ENCODE measurements around the gene MBOAT1. TPM values are rescaled to one million over a fixed set of nuclear protein-coding genes. Genes with fewer than 3 reads are reported as not detected.

The MBOAT1 gene
- total RNA-seq, 1 donor from 2014 or later: 6.6 TPM

- DNase-seq (ENCODE audit: extremely low spot score, unreplicated experiment): no peak
- no peaks in the 10 kb centered on the region for H3K9me3 Mint-ChIP-seq (ENCODE audit: unreplicated experiment)
- H3K4me3 Mint-ChIP-seq (ENCODE audit: unreplicated experiment): no peak overlapping the region
- H3K36me3 Mint-ChIP-seq (ENCODE audit: unreplicated experiment): no peaks in the 10 kb centered on the region
- peaks cover 2% of the 10 kb centered on the region for H3K27me3 Mint-ChIP-seq (ENCODE audit: unreplicated experiment)
- H3K27ac Mint-ChIP-seq (ENCODE audit: unreplicated experiment): no peak overlapping the region
- peaks cover 8% of the 10 kb centered on the region for H3K4me1 Mint-ChIP-seq (ENCODE audit: unreplicated experiment)
- no peak for TF ChIP-seq CTCF (IDR thresholded peaks at IDR 0.05)
These were observed 22.8 kb upstream of the MBOAT1 start for GRCh38 chr6:20235041-20235440.

- H3K36me3 Mint-ChIP-seq (ENCODE audit: unreplicated experiment): no peaks in the 10 kb centered on the region
- peaks cover 2% of the 10 kb centered on the region for H3K27me3 Mint-ChIP-seq (ENCODE audit: unreplicated experiment)
- H3K4me1 Mint-ChIP-seq (ENCODE audit: unreplicated experiment): peaks cover 12% of the 10 kb centered on the region
- DNase-seq (ENCODE audit: extremely low spot score, unreplicated experiment): no peak
- H3K9me3 Mint-ChIP-seq (ENCODE audit: unreplicated experiment): no peaks in the 10 kb centered on the region
- H3K27ac Mint-ChIP-seq (ENCODE audit: unreplicated experiment): no peak overlapping the region
- H3K4me3 Mint-ChIP-seq (ENCODE audit: unreplicated experiment): no peak overlapping the region
- no peak for TF ChIP-seq CTCF (IDR thresholded peaks at IDR 0.05)
These were observed 21.9 kb upstream of the MBOAT1 start for GRCh38 chr6:20234136-20234535.

- H3K4me1 Mint-ChIP-seq (ENCODE audit: unreplicated experiment): peaks cover 13% of the 10 kb centered on the region
- no peak overlapping the region for H3K27ac Mint-ChIP-seq (ENCODE audit: unreplicated experiment)
- no peak for TF ChIP-seq CTCF (IDR thresholded peaks at IDR 0.05)
- no peaks in the 10 kb centered on the region for H3K9me3 Mint-ChIP-seq (ENCODE audit: unreplicated experiment)
- no peak overlapping the region for H3K4me3 Mint-ChIP-seq (ENCODE audit: unreplicated experiment)
- no peaks in the 10 kb centered on the region for H3K36me3 Mint-ChIP-seq (ENCODE audit: unreplicated experiment)
- peaks cover 2% of the 10 kb centered on the region for H3K27me3 Mint-ChIP-seq (ENCODE audit: unreplicated experiment)
- DNase-seq (ENCODE audit: extremely low spot score, unreplicated experiment): no peak
These were observed 20.9 kb upstream of the MBOAT1 start for GRCh38 chr6:20233007-20233730.

- no peak for TF ChIP-seq CTCF (IDR thresholded peaks at IDR 0.05)
- no peak overlapping the region for H3K27ac Mint-ChIP-seq (ENCODE audit: unreplicated experiment)
- peaks cover 2% of the 10 kb centered on the region for H3K27me3 Mint-ChIP-seq (ENCODE audit: unreplicated experiment)
- no peaks in the 10 kb centered on the region for H3K36me3 Mint-ChIP-seq (ENCODE audit: unreplicated experiment)
- H3K4me3 Mint-ChIP-seq (ENCODE audit: unreplicated experiment): no peak overlapping the region
- H3K9me3 Mint-ChIP-seq (ENCODE audit: unreplicated experiment): no peaks in the 10 kb centered on the region
- H3K4me1 Mint-ChIP-seq (ENCODE audit: unreplicated experiment): peaks cover 6% of the 10 kb centered on the region
- DNase-seq (ENCODE audit: extremely low spot score, unreplicated experiment): no peak
These were observed 19.9 kb upstream of the MBOAT1 start for GRCh38 chr6:20232188-20232587.

- H3K27me3 Mint-ChIP-seq (ENCODE audit: unreplicated experiment): peaks cover 2% of the 10 kb centered on the region
- no peak overlapping the region for H3K4me3 Mint-ChIP-seq (ENCODE audit: unreplicated experiment)
- DNase-seq (ENCODE audit: extremely low spot score, unreplicated experiment): no peak
- no peaks in the 10 kb centered on the region for H3K9me3 Mint-ChIP-seq (ENCODE audit: unreplicated experiment)
- no peak for TF ChIP-seq CTCF (IDR thresholded peaks at IDR 0.05)
- H3K27ac Mint-ChIP-seq (ENCODE audit: unreplicated experiment): no peak overlapping the region
- H3K36me3 Mint-ChIP-seq (ENCODE audit: unreplicated experiment): no peaks in the 10 kb centered on the region
- H3K4me1 Mint-ChIP-seq (ENCODE audit: unreplicated experiment): peaks cover 6% of the 10 kb centered on the region
These were observed 18.3 kb upstream of the MBOAT1 start for GRCh38 chr6:20230401-20231119.
